K562 (cell line): ENCODE results near the gene PPP1R15B. TPM values are rescaled to one million over a fixed set of nuclear protein-coding genes. Genes with fewer than 3 reads are reported as not detected.

ENCODE experiments used
- ATAC-seq: fragments of 200-7000 bp; cut with Tn5 transposase; 3 replicates; pipeline ENCODE4 v1.9.1; 2020; ENCODE audit warnings: moderate library complexity
- BruUV-seq: library from RNA; stranded (reverse); fragments of 400-500 nt; replicated peaks from 2 replicates; lab custom pipeline; 2021; lab: Mats Ljungman, UMichigan
- CTCF ChIA-PET: fragments of 300-600 bp; formaldehyde crosslinking; extraction: SDS; loops from one replicate; lab custom pipeline; 2021; ENCODE audit warnings: low intra/inter-chr PET ratio; lab: Yijun Ruan, JAX
- POLR2A ChIA-PET: fragments of 300-600, 350-650 bp; sonication (Branson Sonifier 250); formaldehyde crosslinking; extraction: SDS; loops from one replicate; lab custom pipeline; 2021; ENCODE audit warnings: antibody characterized with exemption, inconsistent platforms; lab: Yijun Ruan, JAX
- DNase-seq, 4 experiments: peaks; one replicate each; pipeline versions ENCODE4 v3.0.0 to v3.0.0-alpha.2; 2011 to 2018; ENCODE audit warnings: low spot score in 3 of 4, mixed read lengths in 3 of 4; ENCODE audit errors: extremely low read depth in 1 of 4
- FAIRE-seq: peaks from 2 replicates; lab custom pipeline; 2011; peaks lifted over from hg19 to GRCh38; lab: Jason Lieb, UNC
- H2AFZ ChIP-seq: 2 replicates; pipeline ENCODE4 v1.6.0; 2011; ENCODE audit warnings: low read depth, low read length, control low read depth, inconsistent platforms
- H3K27ac ChIP-seq: fragments of 200-600 bp; 3 replicates; pipeline ENCODE4 v1.8.0; 2011; ENCODE audit warnings: low read depth, mild to moderate bottlenecking, control low read depth, inconsistent platforms, low read length, moderate library complexity, mixed read lengths; ENCODE audit errors: extremely low read depth
- H3K27me3 ChIP-seq, 2 experiments: fragments of 300-600 bp in 1 of 2; 2 replicates in 1 of 2; 3 replicates in 1 of 2; pipeline versions ENCODE4 v1.6.0 to v1.8.0; 2011; ENCODE audit warnings: inconsistent platforms in 2 of 2, low read length in 2 of 2, mild to moderate bottlenecking in 1 of 2, mixed read lengths in 1 of 2, moderate library complexity in 1 of 2; ENCODE audit not compliant: control insufficient read depth in 2 of 2, insufficient read depth in 2 of 2
- H3K36me3 ChIP-seq: fragments of 300-600 bp; 3 replicates; pipeline ENCODE4 v1.8.0; 2011; ENCODE audit warnings: mild to moderate bottlenecking, low read length, inconsistent platforms; ENCODE audit not compliant: control insufficient read depth, insufficient read depth
- H3K4me1 ChIP-seq, 2 experiments: fragments of 200-600 bp in 1 of 2; replicated peaks in 1 of 2; 2 replicates in 1 of 2; 3 replicates in 1 of 2; pipeline versions ENCODE4 v1.5.1 to v1.8.0; 2011; ENCODE audit warnings: inconsistent platforms in 2 of 2, low read length in 2 of 2, mild to moderate bottlenecking in 1 of 2, mixed read lengths in 1 of 2, moderate library complexity in 1 of 2; ENCODE audit not compliant: control insufficient read depth in 2 of 2, insufficient read depth in 2 of 2
- H3K4me2 ChIP-seq: 2 replicates; pipeline ENCODE4 v1.6.1; 2011; ENCODE audit warnings: low read length, control low read depth, inconsistent platforms, mixed read lengths; ENCODE audit not compliant: insufficient read depth
- H3K4me3 ChIP-seq: fragments of 200-600 bp; sonication (generic), shearing (Covaris generic); 2 replicates; pipeline ENCODE4 v1.5.1; 2016; ENCODE audit warnings: control low read depth, inconsistent platforms
- H3K79me2 ChIP-seq: fragments of 200-600 bp; 3 replicates; pipeline ENCODE4 v1.8.0; 2011; ENCODE audit warnings: low read length, inconsistent platforms; ENCODE audit not compliant: control insufficient read depth, insufficient read depth
- H3K9ac ChIP-seq, 2 experiments: 2 replicates each; pipeline versions ENCODE4 v1.6.0 to v1.6.1; 2011; ENCODE audit warnings: low read depth in 2 of 2, low read length in 2 of 2, control low read depth in 1 of 2, inconsistent platforms in 1 of 2, mild to moderate bottlenecking in 1 of 2, mixed read lengths in 1 of 2; ENCODE audit not compliant: insufficient read depth in 1 of 2
- H3K9me1 ChIP-seq: one replicate; pipeline ENCODE4 v1.6.0; 2011; ENCODE audit warnings: inconsistent platforms, mild to moderate bottlenecking, low read length, moderate library complexity; ENCODE audit not compliant: control insufficient read depth, insufficient read depth
- H3K9me3 ChIP-seq: replicated peaks from 2 replicates; pipeline ENCODE4 v1.5.1; 2011; ENCODE audit warnings: low read depth, low read length, inconsistent platforms; ENCODE audit not compliant: control insufficient read depth, insufficient read depth
- H4K20me1 ChIP-seq: replicated peaks from 2 replicates; pipeline ENCODE4 v1.6.1; 2011; ENCODE audit warnings: low read length, inconsistent platforms, mixed read lengths; ENCODE audit not compliant: control insufficient read depth, insufficient read depth
- CBX3 ChIP-seq, 2 experiments: IDR thresholded peaks; 1 replicate in 1 of 2; 2 replicates in 1 of 2; pipeline ENCODE4 v1.6.1; 2012; ENCODE audit warnings: inconsistent platforms in 2 of 2, low read length in 2 of 2, borderline replicate concordance in 1 of 2, control low read depth in 1 of 2
- EWSR1 ChIP-seq: fragments of 450-650 bp; IDR thresholded peaks from 2 replicates; pipeline ENCODE4 v1.6.1; 2018; ENCODE audit warnings: borderline replicate concordance, mild to moderate bottlenecking, low read depth, moderate library complexity; ENCODE audit not compliant: partially characterized antibody
- FOS ChIP-seq: IDR thresholded peaks from 3 replicates; pipeline ENCODE4 v1.6.1; 2011; ENCODE audit not compliant: insufficient read length; ENCODE audit errors: extremely low read depth
- MYC ChIP-seq, 2 experiments: fragments of 250-450 bp in 1 of 2; sonication (Bioruptor Pico) in 1 of 2; IDR thresholded peaks; 2 replicates each; pipeline versions ENCODE4 v1.5.1 to v1.6.1; 2012 to 2021; ENCODE audit warnings: low read depth in 2 of 2, borderline replicate concordance in 1 of 2, improper control_type of control experiment in 1 of 2, low read length in 1 of 2, mild to moderate bottlenecking in 1 of 2, moderate library complexity in 1 of 2
- PTBP1 ChIP-seq: fragments of 200-400 bp; formaldehyde crosslinking; IDR thresholded peaks from 2 replicates; pipeline ENCODE4 v1.6.1; 2017; ENCODE audit warnings: low read depth, low read length
- RBFOX2 ChIP-seq: fragments of 200-400 bp; formaldehyde crosslinking; IDR thresholded peaks from 2 replicates; pipeline ENCODE4 v1.6.1; 2017; ENCODE audit warnings: low read depth, mild to moderate bottlenecking, low read length, moderate library complexity
- REST ChIP-seq, 2 experiments: fragments of 450-650 bp; formaldehyde crosslinking in 1 of 2; IDR thresholded peaks; 2 replicates each; pipeline versions ENCODE4 v1.4.0 to v1.6.1; 2014 to 2020; ENCODE audit warnings: mild to moderate bottlenecking in 2 of 2, borderline replicate concordance in 1 of 2, low read depth in 1 of 2
- SMAD3 ChIP-seq: fragments of 450-650 bp; formaldehyde crosslinking; conservative IDR thresholded peaks from 2 replicates; pipeline ENCODE4 v1.4.0; 2020; ENCODE audit warnings: mild to moderate bottlenecking
- SREBF2 ChIP-seq: sonication (generic); formaldehyde crosslinking; IDR thresholded peaks from 2 replicates; pipeline ENCODE4 v1.4.0; 2020; ENCODE audit warnings: mild to moderate bottlenecking, missing genetic modification reagents
- U2AF1 ChIP-seq: fragments of 200-400 bp; formaldehyde crosslinking; optimal IDR thresholded peaks from 2 replicates; pipeline ENCODE3; 2017; ENCODE audit warnings: mild to moderate bottlenecking, low read depth, low read length, moderate library complexity
- WGBS: fragments of 100-300 bp; shearing (Covaris generic); methylation state at CpG from one replicate; pipeline ENCODE4 v1.1.6; 2016; ENCODE audit warnings: low coverage, mixed read lengths; ENCODE audit not compliant: insufficient coverage; ENCODE audit errors: missing lambda C conversion rate; 5-methylcytosine and 5-hydroxymethylcytosine counted together
- in situ Hi-C: fragments of 300-500 bp; cut with MboI; formaldehyde crosslinking; loops from 4 replicates; pipeline ENCODE4 v1.15.0; 2018; ENCODE audit warnings: inconsistent platforms, mixed read lengths
- intact Hi-C: fragments of 100-400 bp; cut with micrococcal nuclease; formaldehyde crosslinking; loops from 2 replicates; pipeline ENCODE4 v1.14.2; 2022
- polyA plus RNA-seq, 8 experiments: library from polyadenylated mRNA; depleted of rRNA in 4 of 8; stranded (reverse) in 5 of 8; unstranded in 3 of 8; fragments of >200 nt; fragmentation: Nextera tagmentation in 2 of 8; fragmentation: Illumina TruSeq in 1 of 8; extraction: Ambion mirVana in 2 of 8; extraction: Trizol in 1 of 8; gene quantifications; 2 replicates each; pipeline versions ENCODE4 v1.2.1 to v1.2.3, GENCODE V29; 2011 to 2014; ENCODE audit warnings: inconsistent platforms in 1 of 8, missing spikeins in 1 of 8
- total RNA-seq, 7 experiments: library from RNA; depleted of rRNA in 6 of 7; stranded (reverse); fragments of >200 nt in 6 of 7; fragmentation: Illumina TruSeq in 2 of 7; extraction: Trizol in 2 of 7; gene quantifications; 2 replicates each; pipeline versions ENCODE4 v1.2.1 to v1.2.3, GENCODE V29; 2011 to 2021; ENCODE audit warnings: low replicate concordance in 1 of 7

Gene PPP1R15B
- total and polyA plus RNA-seq, 9 of the 15 experiments (the other 6 are each of a cell fraction or from before 2014, with no cell fraction given): 17.0 to 48.1 (median 30.8) TPM

- TF ChIP-seq FOS (no peak), U2AF1 (no peak), CBX3 (IDR thresholded peaks at IDR 0.05; ENCODE audit: borderline replicate concordance in 1 of 2, low read length in 2 of 2) (no peak), RBFOX2 (no peak), PTBP1 (no peak)
These were observed 35.6 kb upstream of the PPP1R15B start (continued) for GRCh38 chr1:204447190-204447589.

GRCh38 chr1:204446413-204447111 lies 34.9 kb upstream of the PPP1R15B start:
- intact Hi-C loops (loop anchor here (1.0 to 2.0 kb wide), 3 partner anchors 48 to 361 kb away; partner anchors contain the start of gene PIK3C2B), in situ Hi-C loops (loop anchor here (5.0 kb wide), 1 partner anchor 56 kb away; no protein-coding TSS in a partner anchor)
- no peak overlapping the region for H3K4me2 ChIP-seq
- no peaks in the 10 kb centered on the region for H3K9me1 ChIP-seq
- no peaks in the 10 kb centered on the region; the same call in 2 of the 3 replicates for H3K36me3 ChIP-seq
- no TSS peak for BruUV-seq
- H3K9me3 ChIP-seq: no peaks in the 10 kb centered on the region
- peaks cover 0 to 4% of the 10 kb centered on the region in 2 experiments; a peak in 1 of 5 replicates for H3K4me1 ChIP-seq
- no peak overlapping the region for H2AFZ ChIP-seq
- H4K20me1 ChIP-seq: 0 out of 2 replicates have a peak, but pooled peaks cover 6% of the 10 kb centered on the region
- H3K4me3 ChIP-seq: no peak overlapping the region
- H3K9ac ChIP-seq: no peak overlapping the region
- FAIRE-seq (peak; percentile 44), DNase-seq (peak; percentile 70 to 79 (median 74)), ATAC-seq (peak; percentile 82)
- WGBS: 25% methylated on average over 11 of the region's 11 CpGs
- no peaks in the 10 kb centered on the region for H3K79me2 ChIP-seq
- H3K27ac ChIP-seq: no peak overlapping the region
- CTCF ChIA-PET: interaction anchor here (1.0 to 4.0 kb wide), 4 partner anchors 48 to 361 kb away, joined by 3 to 29 read pairs (median 20); partner anchors contain the start of gene PIK3C2B
- H3K27me3 ChIP-seq: peaks cover 12 to 59% of the 10 kb centered on the region in 2 experiments; a peak in 4 of 5 replicates
- POLR2A ChIA-PET: interaction anchor here (0.6 to 1.9 kb wide), 10 partner anchors 8 to 119 kb away, joined by 3 to 7 read pairs (median 5); partner anchors contain the start of gene PIK3C2B
- no peak for TF ChIP-seq SMAD3 (CRISPR knock-in tag)
- peak; percentile 62 for TF ChIP-seq REST (IDR thresholded peaks at IDR 0.05; ENCODE audit: borderline replicate concordance)
- TF ChIP-seq REST (CRISPR knock-in tag; IDR thresholded peaks at IDR 0.05; ENCODE audit: low read depth): no peak
- TF ChIP-seq EWSR1: no peak
- no peak for TF ChIP-seq SREBF2 (CRISPR knock-in tag)
- TF ChIP-seq MYC (IDR thresholded peaks at IDR 0.05; ENCODE audit: low read depth, low read length): no peak
- 0 out of 2 replicates have a peak, but pooled peaks have one; percentile 22 for TF ChIP-seq MYC (CRISPR knock-in tag; IDR thresholded peaks at IDR 0.05; ENCODE audit: borderline replicate concordance, low read depth)
